PC-3 (cell line): ENCODE results near the gene SLC7A1.

Experiments
- EZH2 ChIP-seq: fragments of 300-600 bp; sonication (generic); IDR thresholded peaks from one replicate; pipeline ENCODE4 v1.6.1; 2017; ENCODE audit warnings: antibody characterized with exemption, mild to moderate bottlenecking, low read length; ENCODE audit not compliant: unreplicated experiment
- TF ChIP-seq, protein P1 (sequence below): fragments of 300-600 bp; sonication (generic); conservative IDR thresholded peaks from 2 replicates; pipeline ENCODE4 v1.5.1; 2017; ENCODE audit warnings: antibody characterized with exemption, low read depth, mild to moderate bottlenecking, low read length

GRCh38 chr13:29605860-29606526, 10.5 kb upstream of the SLC7A1 start:
- TF ChIP-seq, protein P1, sequence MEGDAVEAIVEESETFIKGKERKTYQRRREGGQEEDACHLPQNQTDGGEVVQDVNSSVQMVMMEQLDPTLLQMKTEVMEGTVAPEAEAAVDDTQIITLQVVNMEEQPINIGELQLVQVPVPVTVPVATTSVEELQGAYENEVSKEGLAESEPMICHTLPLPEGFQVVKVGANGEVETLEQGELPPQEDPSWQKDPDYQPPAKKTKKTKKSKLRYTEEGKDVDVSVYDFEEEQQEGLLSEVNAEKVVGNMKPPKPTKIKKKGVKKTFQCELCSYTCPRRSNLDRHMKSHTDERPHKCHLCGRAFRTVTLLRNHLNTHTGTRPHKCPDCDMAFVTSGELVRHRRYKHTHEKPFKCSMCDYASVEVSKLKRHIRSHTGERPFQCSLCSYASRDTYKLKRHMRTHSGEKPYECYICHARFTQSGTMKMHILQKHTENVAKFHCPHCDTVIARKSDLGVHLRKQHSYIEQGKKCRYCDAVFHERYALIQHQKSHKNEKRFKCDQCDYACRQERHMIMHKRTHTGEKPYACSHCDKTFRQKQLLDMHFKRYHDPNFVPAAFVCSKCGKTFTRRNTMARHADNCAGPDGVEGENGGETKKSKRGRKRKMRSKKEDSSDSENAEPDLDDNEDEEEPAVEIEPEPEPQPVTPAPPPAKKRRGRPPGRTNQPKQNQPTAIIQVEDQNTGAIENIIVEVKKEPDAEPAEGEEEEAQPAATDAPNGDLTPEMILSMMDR, result no peak
- no peak for TF ChIP-seq EZH2
